Esophagus squamous epithelium (tissue), 5 donors: ENCODE data around the gene RELN. TPM values are rescaled to one million over a fixed set of nuclear protein-coding genes. Genes with fewer than 3 reads are reported as not detected.

ENCODE experiments used
- DNase-seq: peaks from one replicate; lab custom pipeline; 2025; lab: John Stamatoyannopoulos, UW
- H3K27ac ChIP-seq, 4 donors: fragments of 200-600 bp; sonication (generic); one replicate each; pipeline ENCODE4 v1.5.1; 2016 to 2019; ENCODE audit warnings: mild to moderate bottlenecking in 1 of 4
- H3K27me3 ChIP-seq, 4 donors: fragments of 200-600 bp; sonication (generic); 1 replicate in 3 of 4; 2 replicates in 1 of 4; pipeline versions ENCODE4 v1.5.1 to v1.6.0; 2017 to 2021; ENCODE audit warnings: antibody characterized with exemption in 1 of 4
- H3K36me3 ChIP-seq, 3 donors: fragments of 200-600 bp; sonication (generic); one replicate each; pipeline ENCODE4 v1.5.1; 2016 to 2019
- H3K4me1 ChIP-seq, 3 donors: fragments of 200-600 bp; sonication (generic); one replicate each; pipeline ENCODE4 v1.5.1; 2017 to 2019
- H3K4me3 ChIP-seq, 4 donors: fragments of 200-600 bp; sonication (generic); 1 replicate in 3 of 4; 2 replicates in 1 of 4; pipeline ENCODE4 v1.5.1; 2016 to 2019; ENCODE audit warnings: mild to moderate bottlenecking in 2 of 4, moderate library complexity in 1 of 4
- H3K9me3 ChIP-seq, 3 donors: fragments of 200-600 bp; sonication (generic); one replicate each; pipeline ENCODE4 v1.5.1; 2016 to 2019
- CTCF ChIP-seq, 6 experiments: fragments of 450-650 bp in 4 of 6; fragments of 200-600 bp in 2 of 6; sonication (generic) in 2 of 6; IDR thresholded peaks; one replicate each; pipeline ENCODE4 v1.5.1; 2016 to 2019; ENCODE audit warnings: antibody characterized with exemption in 6 of 6, mild to moderate bottlenecking in 4 of 6, moderate library complexity in 4 of 6
- POLR2A ChIP-seq, 4 donors: fragments of 450-650 bp; IDR thresholded peaks; one replicate each; pipeline ENCODE4 v1.6.1; 2017; ENCODE audit warnings: antibody characterized with exemption in 4 of 4, mild to moderate bottlenecking in 4 of 4, moderate library complexity in 3 of 4
- WGBS, 2 donors: methylation state at CpG; one replicate each; pipeline ENCODE4 v1.1.5; 2018; 5-methylcytosine and 5-hydroxymethylcytosine counted together
- intact Hi-C: fragments of 100-400 bp; cut with DNase I; formaldehyde crosslinking; loops from one replicate; pipeline ENCODE4 v1.15.0; 2022
- total RNA-seq, 4 donors: library from RNA; depleted of rRNA; stranded (reverse); fragments of >200 nt; gene quantifications; one replicate each; pipeline ENCODE4 v1.1.0, GENCODE V29; 2016
- donor health status: DM: yes; HTN: yes; CAD: no.

Gene RELN
- total RNA-seq, 4 donors from 2014 or later: 0.68 to 6.5 (median 1.00) TPM

- no peak for TF ChIP-seq POLR2A (IDR thresholded peaks at IDR 0.05)
- no peak for TF ChIP-seq CTCF (IDR thresholded peaks at IDR 0.05)
- Histone ChIP-seq H3K4me1 (no peaks in the 10 kb centered on the region), H3K27ac (no peak overlapping the region), H3K9me3 (no peaks in the 10 kb centered on the region), H3K27me3 (peaks cover 0 to 4% (median 0%) of the 10 kb centered on the region in 4 donors), H3K36me3 (no peaks in the 10 kb centered on the region), H3K4me3 (no peak overlapping the region)
- no peak for DNase-seq
- 60 to 84% methylated on average over 4 of the region's 4 CpGs for WGBS, 2 donors
- intact Hi-C loops: no loop called here
Observed at GRCh38 chr7:103469095-103469948, 520.1 kb downstream of the RELN start.

GRCh38 chr7:103466814-103467213, 522.6 kb downstream of the RELN start:
- H3K4me1 ChIP-seq: no peaks in the 10 kb centered on the region
- H3K4me3 ChIP-seq: no peak overlapping the region
- TF ChIP-seq POLR2A (IDR thresholded peaks at IDR 0.05): no peak
- no peak for TF ChIP-seq CTCF (IDR thresholded peaks at IDR 0.05)
- peaks cover 0 to 10% (median 0%) of the 10 kb centered on the region in 4 donors for H3K27me3 ChIP-seq
- intact Hi-C loops: no loop called here
- H3K36me3 ChIP-seq: no peaks in the 10 kb centered on the region
- H3K9me3 ChIP-seq: no peaks in the 10 kb centered on the region
- DNase-seq: no peak
- 40 to 48% methylated on average over 3 of the region's 3 CpGs for WGBS, 2 donors
- H3K27ac ChIP-seq: no peak overlapping the region

- no peak overlapping the region for H3K4me3 ChIP-seq
- intact Hi-C loops: no loop called here
- 50 to 79% methylated on average over 1 to 6 of the region's 7 CpGs for WGBS, 2 donors
- H3K36me3 ChIP-seq: no peaks in the 10 kb centered on the region
- H3K9me3 ChIP-seq: no peaks in the 10 kb centered on the region
- no peak for DNase-seq
- no peaks in the 10 kb centered on the region for H3K4me1 ChIP-seq
- H3K27ac ChIP-seq: no peak overlapping the region
- peaks cover 0 to 10% (median 0%) of the 10 kb centered on the region in 4 donors for H3K27me3 ChIP-seq
- no peak for TF ChIP-seq CTCF (IDR thresholded peaks at IDR 0.05)
Observed at GRCh38 chr7:103462358-103462757, 527.1 kb downstream of the RELN start.

- no peak for DNase-seq
- Histone ChIP-seq H3K4me1 (peaks cover 6 to 30% (median 14%) of the 10 kb centered on the region in 3 donors), H3K36me3 (no peaks in the 10 kb centered on the region), H3K9me3 (no peaks in the 10 kb centered on the region), H3K27me3 (peaks cover 0 to 56% (median 8%) of the 10 kb centered on the region in 4 donors), H3K27ac (no peak overlapping the region), H3K4me3 (no peak overlapping the region)
- 13% methylated on average over 14 to 17 of the region's 17 CpGs for WGBS, 2 donors
- TF ChIP-seq CTCF (IDR thresholded peaks at IDR 0.05): peak; percentile 6 to 48 (median 22)
- no peak for TF ChIP-seq POLR2A (IDR thresholded peaks at IDR 0.05)
- intact Hi-C loops: no loop called here
Observed at GRCh38 chr7:103447073-103447960, 542.1 kb downstream of the RELN start.
